H1 (cell line): ENCODE data around the gene CORT. TPM values are rescaled to one million over a fixed set of nuclear protein-coding genes. Genes with fewer than 3 reads are reported as not detected.

ENCODE experiments used
- CTCF ChIA-PET: fragments of 300-600 bp; sonication (Branson Sonifier 250); formaldehyde crosslinking; loops from one replicate; lab custom pipeline; 2021; ENCODE audit not compliant: partially characterized antibody; lab: Charles Lee
- POLR2A ChIA-PET: fragments of 300-600 bp; sonication (Branson Sonifier 250); formaldehyde crosslinking; loops from one replicate; lab custom pipeline; 2021; ENCODE audit warnings: inconsistent platforms; ENCODE audit not compliant: partially characterized antibody; lab: Charles Lee
- DNase-seq, 2 experiments: peaks; one replicate each; pipeline versions ENCODE4 v3.0.0 to v3.0.0-alpha.2; 2010 to 2022; ENCODE audit warnings: low spot score in 2 of 2, low read depth in 1 of 2, mixed read lengths in 1 of 2
- FAIRE-seq: peaks from 2 replicates; lab custom pipeline; 2011; peaks lifted over from hg19 to GRCh38; lab: Jason Lieb, UNC
- H2AFZ ChIP-seq: 2 replicates; pipeline ENCODE4 v1.8.1; 2012; ENCODE audit warnings: low read length, inconsistent platforms
- H2AK5ac ChIP-seq: 2 replicates; pipeline ENCODE4 v1.6.1; 2013; ENCODE audit warnings: low read depth, low read length
- H2BK120ac ChIP-seq: replicated peaks from 2 replicates; pipeline ENCODE3; 2013; ENCODE audit warnings: low read depth, low read length, inconsistent platforms
- H2BK12ac ChIP-seq: 2 replicates; pipeline ENCODE4 v1.6.1; 2013; ENCODE audit warnings: low read depth, low read length
- H2BK15ac ChIP-seq: 2 replicates; pipeline ENCODE4 v1.6.1; 2013; ENCODE audit warnings: low read length
- H2BK20ac ChIP-seq: 2 replicates; pipeline ENCODE4 v1.6.1; 2013; ENCODE audit warnings: low read length
- H2BK5ac ChIP-seq: 2 replicates; pipeline ENCODE4 v1.6.1; 2013; ENCODE audit warnings: low read depth, low read length
- H3K14ac ChIP-seq: 2 replicates; pipeline ENCODE4 v1.6.1; 2013; ENCODE audit warnings: inconsistent platforms; ENCODE audit not compliant: insufficient read length
- H3K18ac ChIP-seq: 2 replicates; pipeline ENCODE4 v1.6.1; 2013; ENCODE audit warnings: low read length; ENCODE audit errors: extremely low read depth
- H3K23ac ChIP-seq: 2 replicates; pipeline ENCODE4 v1.6.1; 2013; ENCODE audit warnings: inconsistent platforms; ENCODE audit not compliant: insufficient read length
- H3K23me2 ChIP-seq: 2 replicates; pipeline ENCODE4 v1.6.1; 2013; ENCODE audit warnings: low read depth, low read length
- H3K27ac ChIP-seq: 2 replicates; pipeline ENCODE4 v1.6.1; 2011; ENCODE audit warnings: low read depth, low read length, inconsistent platforms
- H3K27me3 ChIP-seq, 4 experiments: replicated peaks in 1 of 4; 1 replicate in 1 of 4; 2 replicates in 3 of 4; pipeline versions ENCODE4 v1.6.1 to v1.8.1; 2011 to 2013; ENCODE audit warnings: low read length in 3 of 4, mild to moderate bottlenecking in 3 of 4, inconsistent platforms in 2 of 4, mixed read lengths in 2 of 4, moderate library complexity in 1 of 4; ENCODE audit not compliant: control insufficient read depth in 3 of 4, insufficient read depth in 3 of 4; ENCODE audit errors: extremely low read depth in 1 of 4
- H3K36me3 ChIP-seq, 4 experiments: 2 replicates each; pipeline versions ENCODE4 v1.6.1 to v1.8.1; 2011 to 2013; ENCODE audit warnings: mild to moderate bottlenecking in 4 of 4, low read length in 3 of 4, moderate library complexity in 2 of 4, control low read depth in 1 of 4, inconsistent platforms in 1 of 4; ENCODE audit not compliant: insufficient read depth in 4 of 4, control insufficient read depth in 2 of 4
- H3K4ac ChIP-seq: replicated peaks from 2 replicates; pipeline ENCODE3; 2013; ENCODE audit warnings: low read length, low read depth, mixed read lengths, inconsistent platforms; ENCODE audit not compliant: insufficient read length
- H3K4me1 ChIP-seq, 4 experiments: replicated peaks in 1 of 4; 1 replicate in 1 of 4; 2 replicates in 3 of 4; pipeline versions ENCODE4 v1.6.1 to v1.8.1; 2011 to 2013; ENCODE audit warnings: low read length in 3 of 4, inconsistent platforms in 2 of 4, mixed read lengths in 1 of 4; ENCODE audit not compliant: insufficient read depth in 4 of 4, control insufficient read depth in 3 of 4
- H3K4me2 ChIP-seq, 2 experiments: 2 replicates each; pipeline versions ENCODE4 v1.6.1 to v1.8.1; 2011 to 2013; ENCODE audit warnings: low read depth in 2 of 2, low read length in 2 of 2, control low read depth in 1 of 2, inconsistent platforms in 1 of 2, mild to moderate bottlenecking in 1 of 2; ENCODE audit not compliant: insufficient read depth in 1 of 2
- H3K4me3 ChIP-seq, 4 experiments: fragments of 200-600, 300-600 bp in 1 of 4; sonication (generic), shearing (Covaris generic), sonication (Bioruptor Twin) in 1 of 4; 2 replicates each; pipeline versions ENCODE4 v1.5.1 to v1.8.1; 2011 to 2016; ENCODE audit warnings: low read length in 4 of 4, low read depth in 3 of 4, control low read depth in 2 of 4, inconsistent platforms in 2 of 4, mild to moderate bottlenecking in 2 of 4, mixed read lengths in 1 of 4, moderate library complexity in 1 of 4; ENCODE audit not compliant: insufficient read depth in 2 of 4; ENCODE audit errors: extremely low read depth in 1 of 4
- H3K56ac ChIP-seq: replicated peaks from 2 replicates; pipeline ENCODE3; 2013; ENCODE audit warnings: low read depth, mild to moderate bottlenecking, mixed read lengths, low read length, inconsistent platforms; ENCODE audit not compliant: insufficient read length
- H3K79me1 ChIP-seq: 2 replicates; pipeline ENCODE4 v1.6.1; 2013; ENCODE audit warnings: low read depth, low read length, control low read depth
- H3K79me2 ChIP-seq, 2 experiments: 2 replicates each; pipeline versions ENCODE4 v1.6.1 to v1.8.1; 2012 to 2013; ENCODE audit warnings: low read length in 2 of 2, mild to moderate bottlenecking in 2 of 2, inconsistent platforms in 1 of 2; ENCODE audit not compliant: insufficient read depth in 2 of 2, control insufficient read depth in 1 of 2
- H3K9ac ChIP-seq, 4 experiments: replicated peaks in 1 of 4; 1 replicate in 1 of 4; 2 replicates in 3 of 4; pipeline versions ENCODE4 v1.6.1 to v1.8.1; 2011 to 2013; ENCODE audit warnings: low read depth in 3 of 4, low read length in 3 of 4, control low read depth in 2 of 4, mild to moderate bottlenecking in 2 of 4, moderate library complexity in 2 of 4, inconsistent platforms in 1 of 4; ENCODE audit errors: extremely low read depth in 1 of 4
- H3K9me3 ChIP-seq, 2 experiments: 2 replicates each; pipeline versions ENCODE4 v1.6.1 to v1.8.1; 2012 to 2013; ENCODE audit warnings: mild to moderate bottlenecking in 2 of 2, moderate library complexity in 2 of 2, control low read depth in 1 of 2, inconsistent platforms in 1 of 2, low read depth in 1 of 2, low read length in 1 of 2, mixed read lengths in 1 of 2; ENCODE audit not compliant: insufficient read depth in 2 of 2
- H4K20me1 ChIP-seq, 2 experiments: replicated peaks in 1 of 2; 2 replicates each; pipeline versions ENCODE3 to v1.8.1; 2011 to 2013; ENCODE audit warnings: inconsistent platforms in 2 of 2, low read length in 2 of 2, mild to moderate bottlenecking in 1 of 2; ENCODE audit not compliant: insufficient read depth in 2 of 2, control insufficient read depth in 1 of 2
- H4K5ac ChIP-seq: 2 replicates; pipeline ENCODE4 v1.6.1; 2013; ENCODE audit warnings: low read length, low read depth, mixed read lengths, inconsistent platforms; ENCODE audit not compliant: insufficient read length
- H4K8ac ChIP-seq: 2 replicates; pipeline ENCODE4 v1.8.0; 2013; ENCODE audit warnings: mild to moderate bottlenecking, moderate library complexity, low read length, inconsistent platforms; ENCODE audit not compliant: insufficient read depth; ENCODE audit errors: extremely low read depth
- H4K91ac ChIP-seq: replicated peaks from 2 replicates; pipeline ENCODE3; 2013; ENCODE audit warnings: low read length, mixed read lengths, inconsistent platforms; ENCODE audit not compliant: insufficient read length
- MAFK ChIP-seq: IDR thresholded peaks from 2 replicates; pipeline ENCODE4 v1.6.1; 2012; ENCODE audit warnings: low read depth, mild to moderate bottlenecking, improper control_type of control experiment, low read length
- PHF8 ChIP-seq: fragments of 200-600 bp; sonication (generic); conservative IDR thresholded peaks from 2 replicates; pipeline ENCODE4 v1.7.1; 2012; ENCODE audit warnings: low read depth, mild to moderate bottlenecking, inconsistent platforms, low read length, moderate library complexity
- POLR2A ChIP-seq, 2 experiments: IDR thresholded peaks; 1 replicate in 1 of 2; 2 replicates in 1 of 2; pipeline ENCODE4 v1.6.1; 2011; ENCODE audit warnings: low read depth in 2 of 2, low read length in 2 of 2, mild to moderate bottlenecking in 2 of 2; ENCODE audit errors: control extremely low read depth in 1 of 2
- RXRA ChIP-seq: IDR thresholded peaks from 2 replicates; pipeline ENCODE4 v1.6.1; 2011; ENCODE audit warnings: low read depth, mild to moderate bottlenecking, low read length, moderate library complexity; ENCODE audit not compliant: insufficient read depth
- SP4 ChIP-seq: IDR thresholded peaks from 2 replicates; pipeline ENCODE4 v1.6.1; 2012; ENCODE audit warnings: low read length, inconsistent platforms
- SRF ChIP-seq: IDR thresholded peaks from 2 replicates; pipeline ENCODE4 v1.6.1; 2011; ENCODE audit warnings: mild to moderate bottlenecking, low read depth, low read length, moderate library complexity
- TAF1 ChIP-seq: IDR thresholded peaks from 2 replicates; pipeline ENCODE4 v1.6.1; 2011; ENCODE audit warnings: mild to moderate bottlenecking, low read depth, low read length
- WGBS, 2 experiments: shearing (Covaris generic) in 1 of 2; methylation state at CpG; one replicate each; pipeline versions ENCODE4 v1.1.6 to v1.1.7; 2013 to 2015; ENCODE audit warnings: low lambda C conversion rate in 2 of 2, mixed read lengths in 2 of 2, inconsistent platforms in 1 of 2, low coverage in 1 of 2, missing lambda C conversion rate in 1 of 2; ENCODE audit not compliant: insufficient replicate concordance in 2 of 2, insufficient coverage in 1 of 2, insufficient read length in 1 of 2; ENCODE audit errors: extremely low coverage in 1 of 2, missing lambda C conversion rate in 1 of 2; 5-methylcytosine and 5-hydroxymethylcytosine counted together
- polyA plus RNA-seq, 7 experiments: library from polyadenylated mRNA; depleted of rRNA in 3 of 7; stranded (reverse) in 5 of 7; unstranded in 2 of 7; fragments of >200 nt in 5 of 7; fragments of 200-250 nt in 2 of 7; gene quantifications; 1 replicate in 5 of 7; 2 replicates in 1 of 7; 4 replicates in 1 of 7; pipeline versions ENCODE4 v1.2.1 to v1.2.3, GENCODE V29; 2011 to 2013; ENCODE audit warnings: missing spikeins in 2 of 7, mixed read lengths in 2 of 7
- total RNA-seq: library from RNA; stranded (reverse); fragmentation: NEBNext Ultra II Directional; extraction: Animal tissue kit (Norgen Biotek cat#: 25700); gene quantifications from 2 replicates; pipeline ENCODE4 v1.2.1, GENCODE V29; 2021

CORT gene
- total and polyA plus RNA-seq, 2 of the 8 experiments (the other 6 are each of a cell fraction or from before 2014, with no cell fraction given) = 0.15 to 0.30 TPM

GRCh38 chr1:10494418-10494753 is 44.6 kb downstream of the CORT start:
- no peak for TF ChIP-seq PHF8
- no peak for TF ChIP-seq MAFK
- TF ChIP-seq POLR2A (IDR thresholded peaks at IDR 0.05; ENCODE audit: control extremely low read depth in 1 of 2, low read depth in 2 of 2, low read length in 2 of 2) = no peak
- TF ChIP-seq RXRA = no peak
- no peak for TF ChIP-seq SRF
- no peak for TF ChIP-seq TAF1
- no peak for TF ChIP-seq SP4
- ChIA-PET CTCF (interaction anchor here (0.6 to 8.5 kb wide), 40 partner anchors 9 to 481 kb away, joined by 3 to 132 read pairs (median 3); partner anchors contain the start of genes CENPS, CORT, PEX14 and PGD), POLR2A (interaction anchor here (1.1 to 2.3 kb wide), 3 partner anchors 20 to 85 kb away, joined by 3 to 8 read pairs (median 4); partner anchors contain the start of gene PEX14)
- FAIRE-seq (no peak), DNase-seq (no peak)
- Histone ChIP-seq H3K23me2 (no peaks in the 10 kb centered on the region), H3K9ac (no peak overlapping the region), H4K5ac (no peak overlapping the region), H3K9me3 (no peaks in the 10 kb centered on the region), H2BK120ac (no peak overlapping the region), H4K20me1 (peaks cover 4 to 7% of the 10 kb centered on the region in 2 experiments), H4K8ac (no peak overlapping the region), H3K36me3 (peaks cover 0 to 4% (median 0%) of the 10 kb centered on the region in 4 experiments; a peak in 1 of 8 replicates), H3K4me3 (no peak overlapping the region), H3K23ac (no peak overlapping the region), H3K79me2 (peaks cover 0 to 41% of the 10 kb centered on the region in 2 experiments; a peak in 2 of 4 replicates), H2BK20ac (no peak overlapping the region), H2BK12ac (no peak overlapping the region), H2AK5ac (no peak overlapping the region), H3K79me1 (peaks cover 6% of the 10 kb centered on the region; the same call in 1 of the 2 replicates), H2BK15ac (no peak overlapping the region), H3K14ac (no peak overlapping the region), H4K91ac (no peak overlapping the region), H3K4ac (no peak overlapping the region), H3K27ac (no peak overlapping the region), H3K4me1 (peaks cover 4 to 6% (median 5%) of the 10 kb centered on the region in 4 experiments; a peak in 5 of 7 replicates), H2AFZ (no peak overlapping the region), H3K27me3 (no peaks in the 10 kb centered on the region), H2BK5ac (no peak overlapping the region), H3K56ac (no peak overlapping the region), H3K4me2 (no peak overlapping the region), H3K18ac (no peak overlapping the region)
- WGBS, 2 experiments = 89% methylated on average over 5 of the region's 5 CpGs; no CpG with 5 or more reads in 1 of the 2 experiments
